CD14-positive monocyte (primary cell): Measurements from ENCODE around the gene VOPP1. TPM values are rescaled to one million over a fixed set of nuclear protein-coding genes. Genes with fewer than 3 reads are reported as not detected.

ENCODE experiments used
- DNase-seq, 3 donors: peaks; one replicate each; pipeline ENCODE4 v3.0.0-alpha.2; 2011 to 2022
- H2AFZ ChIP-seq: 2 replicates; pipeline ENCODE4 v1.6.0; 2012; ENCODE audit warnings: mild to moderate bottlenecking, low read depth, low read length, inconsistent platforms; ENCODE audit not compliant: insufficient read depth, poor library complexity, severe bottlenecking
- H3K27ac ChIP-seq, 2 donors: 1 replicate in 1 of 2; 2 replicates in 1 of 2; pipeline ENCODE4 v1.5.1; 2012 to 2013; ENCODE audit warnings: low read length in 2 of 2, control low read depth in 1 of 2, inconsistent platforms in 1 of 2, low read depth in 1 of 2, mild to moderate bottlenecking in 1 of 2
- H3K27me3 ChIP-seq, 2 donors: one replicate each; pipeline versions ENCODE4 v1.6.0 to v1.6.1; 2011 to 2013; ENCODE audit warnings: low read length in 2 of 2; ENCODE audit not compliant: control insufficient read depth in 2 of 2, insufficient read depth in 2 of 2
- H3K36me3 ChIP-seq, 2 donors: replicated peaks in 1 of 2; 1 replicate in 1 of 2; 2 replicates in 1 of 2; pipeline versions ENCODE4 v1.5.1 to v1.6.1; 2012 to 2013; ENCODE audit warnings: low read length in 2 of 2, control low read depth in 1 of 2, inconsistent platforms in 1 of 2, mild to moderate bottlenecking in 1 of 2; ENCODE audit not compliant: insufficient read depth in 2 of 2, control insufficient read depth in 1 of 2
- H3K4me1 ChIP-seq, 2 donors: 1 replicate in 1 of 2; 2 replicates in 1 of 2; pipeline versions ENCODE4 v1.5.1 to v1.6.1; 2012 to 2013; ENCODE audit warnings: low read length in 2 of 2, control low read depth in 1 of 2, inconsistent platforms in 1 of 2, mild to moderate bottlenecking in 1 of 2, moderate library complexity in 1 of 2; ENCODE audit not compliant: insufficient read depth in 2 of 2, control insufficient read depth in 1 of 2
- H3K4me2 ChIP-seq: replicated peaks from 2 replicates; pipeline ENCODE3; 2012; ENCODE audit warnings: low read length, moderate library complexity, mild to moderate bottlenecking; ENCODE audit not compliant: poor library complexity, severe bottlenecking; ENCODE audit errors: extremely low read depth
- H3K4me3 ChIP-seq, 3 experiments: fragments of 200-600 bp in 1 of 3; sonication (generic) in 1 of 3; replicated peaks in 1 of 3; 1 replicate in 2 of 3; 2 replicates in 1 of 3; pipeline ENCODE4 v1.5.1; 2011 to 2013; ENCODE audit warnings: low read length in 3 of 3, mild to moderate bottlenecking in 3 of 3, control low read depth in 2 of 3, low read depth in 2 of 3, inconsistent platforms in 1 of 3, moderate library complexity in 1 of 3
- H3K79me2 ChIP-seq: 2 replicates; pipeline ENCODE4 v1.6.0; 2012; ENCODE audit warnings: mild to moderate bottlenecking, control low read depth, inconsistent platforms, low read length, moderate library complexity; ENCODE audit not compliant: insufficient read depth
- H3K9ac ChIP-seq: 2 replicates; pipeline ENCODE4 v1.6.0; 2017; ENCODE audit warnings: low read length, mild to moderate bottlenecking; ENCODE audit not compliant: insufficient read depth, poor library complexity, severe bottlenecking
- H3K9me3 ChIP-seq, 2 donors: replicated peaks in 1 of 2; 1 replicate in 1 of 2; 2 replicates in 1 of 2; pipeline versions ENCODE4 v1.5.1 to v1.6.1; 2012 to 2013; ENCODE audit warnings: low read length in 2 of 2, control low read depth in 1 of 2; ENCODE audit not compliant: control insufficient read depth in 1 of 2, insufficient read depth in 1 of 2
- H4K20me1 ChIP-seq: 2 replicates; pipeline ENCODE4 v1.6.0; 2012; ENCODE audit warnings: mild to moderate bottlenecking, low read length, control low read depth, moderate library complexity; ENCODE audit not compliant: insufficient read depth
- H3K27ac Mint-ChIP-seq, 7 donors: one replicate each; pipeline ENCODE4 v1.8.0; 2020; ENCODE audit warnings: mild to moderate bottlenecking in 7 of 7, mixed read lengths in 7 of 7, moderate library complexity in 6 of 7, inconsistent platforms in 2 of 7
- H3K27me3 Mint-ChIP-seq, 3 donors: one replicate each; pipeline ENCODE4 v1.8.0; 2021 to 2022; ENCODE audit warnings: low read depth in 3 of 3, mild to moderate bottlenecking in 3 of 3, mixed read lengths in 3 of 3, moderate library complexity in 3 of 3, inconsistent platforms in 1 of 3
- H3K36me3 Mint-ChIP-seq, 2 donors: one replicate each; pipeline ENCODE4 v1.8.0; 2020; ENCODE audit warnings: mixed read lengths in 2 of 2, inconsistent platforms in 1 of 2, mild to moderate bottlenecking in 1 of 2
- H3K4me1 Mint-ChIP-seq: one replicate; pipeline ENCODE4 v1.8.0; 2020; ENCODE audit warnings: mild to moderate bottlenecking, mixed read lengths
- H3K4me3 Mint-ChIP-seq, 2 donors: one replicate each; pipeline ENCODE4 v1.8.0; 2020; ENCODE audit warnings: mild to moderate bottlenecking in 2 of 2, mixed read lengths in 2 of 2, moderate library complexity in 1 of 2
- H3K9me3 Mint-ChIP-seq, 7 donors: one replicate each; pipeline ENCODE4 v1.8.0; 2020 to 2022; ENCODE audit warnings: mixed read lengths in 7 of 7, mild to moderate bottlenecking in 6 of 7, moderate library complexity in 6 of 7, inconsistent platforms in 2 of 7
- CTCF ChIP-seq: fragments of 200-600 bp; IDR thresholded peaks from one replicate; pipeline ENCODE4 v1.8.0; 2022; ENCODE audit warnings: antibody characterized with exemption, mild to moderate bottlenecking
- WGBS: methylation state at CpG from one replicate; pipeline ENCODE4 v1.1.5; 2013; ENCODE audit warnings: missing lambda C conversion rate; ENCODE audit not compliant: insufficient coverage; 5-methylcytosine and 5-hydroxymethylcytosine counted together
- intact Hi-C, 2 donors: fragments of 100-400 bp; cut with micrococcal nuclease; formaldehyde crosslinking; loops; one replicate each; pipeline versions ENCODE4 v1.15.0 to v1.15.1; 2023
- polyA plus RNA-seq, 3 donors: library from polyadenylated mRNA; depleted of rRNA in 1 of 3; unstranded in 2 of 3; stranded (reverse) in 1 of 3; fragments of 300-500 nt in 2 of 3; fragments of >200 nt in 1 of 3; fragmentation: Illumina TruSeq in 2 of 3; gene quantifications; 1 replicate in 2 of 3; 2 replicates in 1 of 3; pipeline ENCODE4 v1.2.3, GENCODE V29; 2012 to 2021

Gene VOPP1
- polyA plus RNA-seq, 3 donors: 16.7 to 22.1 (median 18.0) TPM

DNA sequence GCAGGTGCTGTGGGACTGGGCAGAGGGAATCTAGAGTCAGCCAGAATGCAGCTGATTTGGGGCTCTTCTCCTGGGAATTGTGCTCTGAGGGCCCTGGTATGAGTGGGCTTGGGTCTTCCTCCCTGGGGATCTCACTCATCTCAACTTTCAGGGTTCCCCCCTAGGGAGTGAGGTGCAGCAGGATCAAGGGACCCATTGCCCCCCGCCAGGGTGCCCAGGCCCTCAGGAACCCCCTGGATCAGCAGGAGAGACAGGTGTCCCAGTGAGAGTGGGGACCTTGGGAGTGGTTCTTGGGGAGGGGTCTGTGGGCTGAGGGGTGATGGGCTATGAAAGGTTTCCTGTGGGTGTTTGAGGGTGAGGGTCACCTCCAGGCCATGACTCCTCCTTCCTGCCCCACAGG, 17.6 kb upstream of the VOPP1 start:
- Histone ChIP-seq H3K4me1 (no peaks in the 10 kb centered on the region), H4K20me1 (no peaks in the 10 kb centered on the region), H3K9me3 (no peaks in the 10 kb centered on the region), H2AFZ (no peak overlapping the region), H3K4me3 (no peak overlapping the region), H3K79me2 (no peaks in the 10 kb centered on the region), H3K9ac (no peak overlapping the region), H3K27ac (no peak overlapping the region), H3K4me2 (no peak overlapping the region), H3K27me3 (no peaks in the 10 kb centered on the region), H3K36me3 (no peaks in the 10 kb centered on the region)
- no peak overlapping the region for H3K4me3 Mint-ChIP-seq
- H3K4me1 Mint-ChIP-seq: peaks cover 8% of the 10 kb centered on the region
- intact Hi-C loops: loop anchor here in 1 of 2 donors (5.0 to 10.0 kb wide), 3 partner anchors 58 to 375 kb away; partner anchors contain the start of genes LANCL2 and NIPSNAP2
- H3K27ac Mint-ChIP-seq: no peak overlapping the region
- TF ChIP-seq CTCF: no peak
- peaks cover 6 to 23% (median 12%) of the 10 kb centered on the region in 3 donors for H3K27me3 Mint-ChIP-seq
- H3K9me3 Mint-ChIP-seq: no peaks in the 10 kb centered on the region
- H3K36me3 Mint-ChIP-seq: no peaks in the 10 kb centered on the region
- WGBS: 100% methylated on average over 1 of the region's 1 CpG
- DNase-seq: no peak

GRCh38 chr7:55588976-55589604, 16.8 kb upstream of the VOPP1 start:
- Histone ChIP-seq H3K27ac (no peak overlapping the region), H3K4me1 (no peaks in the 10 kb centered on the region), H2AFZ (no peak overlapping the region), H3K4me2 (no peak overlapping the region), H3K4me3 (no peak overlapping the region), H3K36me3 (no peaks in the 10 kb centered on the region), H3K27me3 (no peaks in the 10 kb centered on the region), H3K79me2 (no peaks in the 10 kb centered on the region), H3K9ac (no peak overlapping the region), H4K20me1 (no peaks in the 10 kb centered on the region), H3K9me3 (no peaks in the 10 kb centered on the region)
- Mint-ChIP-seq H3K36me3 (no peaks in the 10 kb centered on the region), H3K4me3 (no peak overlapping the region), H3K9me3 (no peaks in the 10 kb centered on the region), H3K27ac (no peak overlapping the region), H3K4me1 (peaks cover 8% of the 10 kb centered on the region), H3K27me3 (peaks cover 6 to 22% (median 12%) of the 10 kb centered on the region in 3 donors)
- TF ChIP-seq CTCF: no peak
- intact Hi-C loops: no loop called here
- no peak for DNase-seq
- WGBS: 48% methylated on average over 2 of the region's 8 CpGs
